ENCODE results near the gene EFCAB8.

EFCAB8 gene

GRCh38 chr20:32822225-32822624 is 36.5 kb upstream of the EFCAB8 start:
- DNase-seq (no peak), ATAC-seq (ENCODE audit: insufficient read depth, low read depth) (no peak)
- Histone ChIP-seq H3K4me3 (ENCODE audit: low read depth in 1 of 2, low read length in 2 of 2) (peak overlapping the region in 1 of 2 experiments; percentile 84; a peak in 1 of 4 replicates), H2AFZ (ENCODE audit: low read depth, low read length) (no peak overlapping the region), H3K9ac (ENCODE audit: low read depth, low read length) (peak overlapping the region; percentile 77; the same call in 1 of the 2 replicates), H3K27me3 (ENCODE audit: insufficient read depth, low read length, poor library complexity) (no peaks in the 10 kb centered on the region), H3K9me3 (ENCODE audit: insufficient read depth, low read length, severe bottlenecking) (no peaks in the 10 kb centered on the region), H3K79me2 (ENCODE audit: insufficient read depth, low read length) (peaks cover 72% of the 10 kb centered on the region), H4K20me1 (ENCODE audit: insufficient read depth, low read length) (peaks cover 63% of the 10 kb centered on the region), H3K4me1 (ENCODE audit: insufficient read depth, low read length) (peaks cover 46% of the 10 kb centered on the region), H3K36me3 (ENCODE audit: insufficient read depth, low read length) (peaks cover 45% of the 10 kb centered on the region), H3K4me2 (ENCODE audit: insufficient read depth, low read length) (peak overlapping the region; percentile 85), H3K27ac (ENCODE audit: low read length) (no peak overlapping the region)
- TF ChIP-seq EZH2 (IDR thresholded peaks at IDR 0.05; ENCODE audit: borderline replicate concordance, low read depth, low read length, severe bottlenecking) (no peak), CTCF (IDR thresholded peaks at IDR 0.05; ENCODE audit: borderline replicate concordance, extremely low read depth, low read length, poor library complexity, severe bottlenecking) (no peak)

GRCh38 chr20:32823078-32823477 is 35.6 kb upstream of the EFCAB8 start:
- Histone ChIP-seq H3K9me3 (ENCODE audit: insufficient read depth, low read length, severe bottlenecking) (no peaks in the 10 kb centered on the region), H3K4me3 (ENCODE audit: low read depth in 1 of 2, low read length in 2 of 2) (no peak overlapping the region), H3K4me2 (ENCODE audit: insufficient read depth, low read length) (peak overlapping the region; percentile 85; the same call in 1 of the 2 replicates), H3K27ac (ENCODE audit: low read length) (no peak overlapping the region; the same call in 1 of the 2 replicates), H3K9ac (ENCODE audit: low read depth, low read length) (no peak overlapping the region), H4K20me1 (ENCODE audit: insufficient read depth, low read length) (peaks cover 68% of the 10 kb centered on the region), H3K27me3 (ENCODE audit: insufficient read depth, low read length, poor library complexity) (no peaks in the 10 kb centered on the region), H3K36me3 (ENCODE audit: insufficient read depth, low read length) (peaks cover 53% of the 10 kb centered on the region), H3K79me2 (ENCODE audit: insufficient read depth, low read length) (peaks cover 81% of the 10 kb centered on the region), H3K4me1 (ENCODE audit: insufficient read depth, low read length) (peaks cover 48% of the 10 kb centered on the region), H2AFZ (ENCODE audit: low read depth, low read length) (no peak overlapping the region)
- no peak for ATAC-seq (ENCODE audit: insufficient read depth, low read depth)
- no peak for DNase-seq
- TF ChIP-seq CTCF (IDR thresholded peaks at IDR 0.05; ENCODE audit: borderline replicate concordance, extremely low read depth, low read length, poor library complexity, severe bottlenecking) = no peak
- TF ChIP-seq EZH2 (IDR thresholded peaks at IDR 0.05; ENCODE audit: borderline replicate concordance, low read depth, low read length, severe bottlenecking) = no peak

GRCh38 chr20:32823737-32824588 is 34.8 kb upstream of the EFCAB8 start:
- no peak for TF ChIP-seq CTCF (IDR thresholded peaks at IDR 0.05; ENCODE audit: borderline replicate concordance, extremely low read depth, low read length, poor library complexity, severe bottlenecking)
- no peak for TF ChIP-seq EZH2 (IDR thresholded peaks at IDR 0.05; ENCODE audit: borderline replicate concordance, low read depth, low read length, severe bottlenecking)

More at GRCh38 chr20:32823737-32824588, 34.8 kb upstream of the EFCAB8 start:
- Histone ChIP-seq H3K36me3 (ENCODE audit: insufficient read depth, low read length) (peaks cover 62% of the 10 kb centered on the region), H3K27ac (ENCODE audit: low read length) (0 out of 2 replicates have a peak overlapping the region, but pooled peaks have one; percentile 19), H3K9ac (ENCODE audit: low read depth, low read length) (no peak overlapping the region), H3K27me3 (ENCODE audit: insufficient read depth, low read length, poor library complexity) (no peaks in the 10 kb centered on the region), H3K4me2 (ENCODE audit: insufficient read depth, low read length) (peak overlapping the region; percentile 85), H3K9me3 (ENCODE audit: insufficient read depth, low read length, severe bottlenecking) (no peaks in the 10 kb centered on the region), H3K4me1 (ENCODE audit: insufficient read depth, low read length) (peaks cover 53% of the 10 kb centered on the region), H2AFZ (ENCODE audit: low read depth, low read length) (no peak overlapping the region), H4K20me1 (ENCODE audit: insufficient read depth, low read length) (peaks cover 77% of the 10 kb centered on the region), H3K79me2 (ENCODE audit: insufficient read depth, low read length) (peaks cover 90% of the 10 kb centered on the region), H3K4me3 (ENCODE audit: low read depth in 1 of 2, low read length in 2 of 2) (no peak overlapping the region)
- no peak for DNase-seq
- ATAC-seq (ENCODE audit: insufficient read depth, low read depth) = no peak

Measured in DND-41 (cell line).